Measurements from ENCODE around the gene PDZD7.

Gene PDZD7

GRCh38 chr10:100999742-101000126, 31.2 kb downstream of the PDZD7 start, which contains the start of gene LZTS2:
Gene LZTS2, plus strand, starts transcription at chr10:100999808. Its CDS starts 2,731 bp downstream, at chr10:101002539.
- no peak for DNase-seq

- DNase-seq, result peak; percentile 37
Measured at GRCh38 chr10:100998991-100999741, 31.8 kb downstream of the PDZD7 start.

GRCh38 chr10:100998183-100998990, 32.5 kb downstream of the PDZD7 start:
- peak; percentile 66 for DNase-seq

- peak; percentile 59 for DNase-seq
Measured at GRCh38 chr10:100997360-100998182, 33.4 kb downstream of the PDZD7 start.

GRCh38 chr10:100996678-100997359, 34.1 kb downstream of the PDZD7 start:
- no peak for DNase-seq

- no peak for DNase-seq
Measured at GRCh38 chr10:100995181-100995580, 35.7 kb downstream of the PDZD7 start.

- DNase-seq, result no peak
Measured at GRCh38 chr10:100993986-100994708, 36.8 kb downstream of the PDZD7 start.

- DNase-seq, result no peak
Measured at GRCh38 chr10:100989088-100989487, 41.8 kb downstream of the PDZD7 start.

GRCh38 chr10:100988166-100988565, 42.8 kb downstream of the PDZD7 start:
- DNase-seq, result no peak

GRCh38 chr10:100987685-100988049, 43.3 kb downstream of the PDZD7 start:
- DNase-seq, result no peak

GRCh38 chr10:100986952-100987684, 43.8 kb downstream of the PDZD7 start, which contains the start of the genes MRPL43 and TWNK:
Gene MRPL43, minus strand, starts transcription at chr10:100987497. Its CDS starts 54 bp downstream, at chr10:100987443.
Gene TWNK, plus strand, starts transcription at chr10:100987543. Its CDS starts 668 bp downstream, at chr10:100988211.
- DNase-seq, result peak; percentile 42

- DNase-seq, result no peak
Measured at GRCh38 chr10:100986623-100986951, 44.3 kb downstream of the PDZD7 start.

GRCh38 chr10:100985336-100985735, 45.6 kb downstream of the PDZD7 start:
- DNase-seq, result no peak

- no peak for DNase-seq
Measured at GRCh38 chr10:100984672-100985177, 46.2 kb downstream of the PDZD7 start.

GRCh38 chr10:100983868-100984671, 46.9 kb downstream of the PDZD7 start:
- no peak for DNase-seq

- DNase-seq, result no peak
Measured at GRCh38 chr10:100982916-100983830, 47.8 kb downstream of the PDZD7 start.

- no peak for DNase-seq
Measured at GRCh38 chr10:100981178-100981772, 49.7 kb downstream of the PDZD7 start.

GRCh38 chr10:100980711-100981110, 50.2 kb downstream of the PDZD7 start:
- DNase-seq, result no peak
